HG03066 (cell line): Measurements from ENCODE around the gene SF3A1.
A peak's percentile ranks its signal among the peaks of the same experiment; 100 is the strongest.
"Not testable (repeated sequence)": the region's sequence is repeated elsewhere in the genome, so short reads cannot be mapped to it uniquely, and the experiment has no call there.

Experiments used
- ATAC-seq: cut with Tn5 transposase; IDR thresholded peaks from one replicate; pipeline ENCODE4 v1.9.1; 2021; ENCODE audit warnings: low read depth; ENCODE audit not compliant: unreplicated experiment

Gene SF3A1

GRCh38 chr22:30356449-30357235 is at the start of gene SF3A1, which contains the start of gene CCDC157:
Gene SF3A1, minus strand, starts transcription at chr22:30356894. Its CDS starts 102 bp downstream, at chr22:30356792.
Gene CCDC157, plus strand, starts transcription at chr22:30357007. Its CDS starts 8,994 bp downstream, at chr22:30366001.
- ATAC-seq = peak; percentile 91

- no peak for ATAC-seq
Measured at GRCh38 chr22:30406400-30406799, 49.7 kb upstream of the SF3A1 start.

GRCh38 chr22:30405731-30406130 is 49.0 kb upstream of the SF3A1 start:
- ATAC-seq = no peak

- ATAC-seq = no peak
Measured at GRCh38 chr22:30404307-30404706, 47.6 kb upstream of the SF3A1 start.

GRCh38 chr22:30402766-30403104 is 46.0 kb upstream of the SF3A1 start:
- not testable (repeated sequence) for ATAC-seq

GRCh38 chr22:30402028-30402765 is 45.5 kb upstream of the SF3A1 start:
- ATAC-seq = no peak

GRCh38 chr22:30401024-30401423 is 44.3 kb upstream of the SF3A1 start:
- not testable (repeated sequence) for ATAC-seq

- no peak for ATAC-seq
Measured at GRCh38 chr22:30400159-30400558, 43.5 kb upstream of the SF3A1 start.

- ATAC-seq = no peak
Measured at GRCh38 chr22:30399718-30400117, 43.0 kb upstream of the SF3A1 start.

GRCh38 chr22:30398685-30399680 is 42.3 kb upstream of the SF3A1 start:
- no peak for ATAC-seq

GRCh38 chr22:30397656-30398635 is 41.3 kb upstream of the SF3A1 start:
- no peak for ATAC-seq

- no peak for ATAC-seq
Measured at GRCh38 chr22:30396871-30397655, 40.4 kb upstream of the SF3A1 start, which contains the start of gene SEC14L2. Gene SEC14L2, plus strand, starts transcription at chr22:30397018. Its CDS starts 99 bp downstream, at chr22:30397117.

GRCh38 chr22:30393885-30394284 is 37.2 kb upstream of the SF3A1 start:
- ATAC-seq = no peak

- ATAC-seq = no peak
Measured at GRCh38 chr22:30393322-30393680, 36.6 kb upstream of the SF3A1 start.

GRCh38 chr22:30392661-30393321 is 36.1 kb upstream of the SF3A1 start:
- no peak for ATAC-seq

GRCh38 chr22:30390974-30391691 is 34.4 kb upstream of the SF3A1 start:
- no peak for ATAC-seq
